Activated naive CD8-positive, alpha-beta T cell (primary cell): ENCODE results near the gene SYTL4.

Experiments used
- H3K27ac Mint-ChIP-seq: one replicate; pipeline ENCODE4 v1.8.0; 2021; ENCODE audit warnings: mixed read lengths
- H3K27me3 Mint-ChIP-seq: one replicate; pipeline ENCODE4 v1.8.0; 2021; ENCODE audit warnings: mixed read lengths
- H3K36me3 Mint-ChIP-seq: one replicate; pipeline ENCODE4 v1.8.0; 2021; ENCODE audit warnings: mixed read lengths
- H3K4me1 Mint-ChIP-seq: one replicate; pipeline ENCODE4 v1.8.0; 2021; ENCODE audit warnings: low read depth, mixed read lengths
- H3K4me3 Mint-ChIP-seq: one replicate; pipeline ENCODE4 v1.8.0; 2021; ENCODE audit warnings: mild to moderate bottlenecking, mixed read lengths
- H3K9me3 Mint-ChIP-seq: one replicate; pipeline ENCODE4 v1.8.0; 2021; ENCODE audit warnings: low read depth, mixed read lengths

SYTL4 gene

DNA sequence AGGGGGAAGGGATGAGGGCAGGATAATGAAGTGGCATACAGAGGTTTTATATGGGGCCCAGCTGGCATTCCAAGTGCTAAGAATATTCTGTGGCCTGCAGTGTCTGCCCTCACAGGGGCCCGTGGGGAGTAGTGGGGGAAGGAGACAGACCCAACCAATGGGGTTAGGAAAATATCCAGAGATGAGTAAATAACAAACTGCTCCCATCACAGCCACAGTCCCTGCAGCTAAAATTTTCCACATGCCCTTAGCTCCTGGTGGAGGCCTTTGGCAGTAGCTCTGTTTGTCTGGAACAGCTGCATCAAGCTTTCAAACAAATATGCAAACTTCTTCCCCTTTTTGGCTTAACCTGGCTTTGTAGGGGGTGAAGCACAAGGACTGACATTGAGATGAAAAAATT lies 84.8 kb downstream of the SYTL4 start:
- Mint-ChIP-seq H3K9me3 (no peaks in the 10 kb centered on the region), H3K4me1 (no peaks in the 10 kb centered on the region), H3K27me3 (peaks cover 1% of the 10 kb centered on the region), H3K36me3 (no peaks in the 10 kb centered on the region), H3K4me3 (no peak overlapping the region), H3K27ac (no peak overlapping the region)

DNA sequence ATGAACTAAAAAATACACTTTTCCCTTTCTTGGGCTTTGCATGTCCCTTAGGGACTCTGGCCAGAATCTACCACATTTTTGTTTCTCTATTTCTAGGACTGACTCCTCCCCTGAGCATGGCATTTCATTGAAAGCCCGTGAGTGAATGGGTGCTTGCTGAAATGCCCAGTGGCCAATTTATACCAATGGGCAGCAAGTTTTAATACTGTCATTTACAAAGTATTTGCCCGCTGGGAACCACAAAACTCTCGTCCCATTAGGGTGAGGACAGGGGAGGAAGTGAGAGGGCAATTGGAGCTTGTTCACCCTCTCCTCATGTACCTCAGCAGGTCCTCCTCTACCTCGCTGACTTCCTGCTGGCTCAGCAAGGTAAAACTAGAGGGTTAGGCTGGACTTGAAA lies 86.8 kb downstream of the SYTL4 start:
- Mint-ChIP-seq H3K4me3 (no peak overlapping the region), H3K36me3 (no peaks in the 10 kb centered on the region), H3K9me3 (no peaks in the 10 kb centered on the region), H3K27ac (no peak overlapping the region), H3K4me1 (no peaks in the 10 kb centered on the region), H3K27me3 (no peaks in the 10 kb centered on the region)

DNA sequence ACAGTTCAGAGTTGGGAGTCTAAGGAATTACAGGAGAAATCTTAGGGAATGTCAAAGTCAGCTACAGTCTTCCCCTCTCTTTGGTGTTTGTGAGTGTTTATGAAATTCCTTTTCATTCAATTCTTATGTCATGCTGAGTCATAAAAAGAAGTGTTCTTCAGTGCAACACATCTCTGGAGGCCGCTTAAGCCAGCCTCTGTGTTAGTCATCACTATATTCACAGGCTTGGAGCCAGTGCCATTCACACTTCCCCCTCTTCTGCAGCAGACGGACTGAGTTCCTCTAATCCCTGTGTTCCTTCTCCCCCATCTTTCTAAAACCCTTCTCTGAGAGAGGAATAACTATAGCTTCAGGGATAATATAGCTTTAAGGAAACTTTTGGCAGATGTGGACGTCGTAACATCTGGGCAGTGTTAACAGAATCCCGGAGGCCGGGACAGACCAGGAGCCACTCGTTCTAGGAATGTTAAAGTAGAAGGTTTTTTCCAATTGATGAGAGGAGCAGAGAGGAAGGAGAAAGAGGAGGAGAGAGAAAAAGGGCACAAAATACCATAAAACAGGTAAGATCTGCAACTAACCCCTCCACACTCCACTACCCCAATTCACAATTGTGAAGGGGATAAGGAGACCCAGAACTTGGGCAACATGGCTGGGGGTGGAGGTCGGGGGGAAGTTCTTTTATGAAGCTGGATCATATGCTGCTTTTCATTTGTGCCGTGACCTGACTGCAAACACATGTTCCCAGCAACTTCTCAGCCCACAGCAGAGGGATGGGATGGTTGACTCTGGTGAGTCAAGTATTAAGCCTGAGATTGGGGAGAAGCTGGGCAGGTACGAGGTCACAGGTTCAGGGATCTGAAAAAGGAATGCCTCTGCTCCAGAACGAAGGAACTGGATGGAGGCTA lies 87.7 kb downstream of the SYTL4 start, which contains the start of gene SRPX2:
Gene SRPX2 (plus strand): TSS at position 244 of the 905 bp plus-strand sequence. CDS start 2,124 bp downstream, outside the sequence.
- no peak within 1 kb of the TSS for H3K27ac Mint-ChIP-seq
- H3K9me3 Mint-ChIP-seq, result no peaks in the 10 kb centered on the region
- no peaks in the 10 kb centered on the region for H3K4me1 Mint-ChIP-seq
- no peak within 1 kb of the TSS for H3K4me3 Mint-ChIP-seq
- H3K27me3 Mint-ChIP-seq, result no peaks in the 10 kb centered on the region
- H3K36me3 Mint-ChIP-seq, result no peaks in the 10 kb centered on the region

DNA sequence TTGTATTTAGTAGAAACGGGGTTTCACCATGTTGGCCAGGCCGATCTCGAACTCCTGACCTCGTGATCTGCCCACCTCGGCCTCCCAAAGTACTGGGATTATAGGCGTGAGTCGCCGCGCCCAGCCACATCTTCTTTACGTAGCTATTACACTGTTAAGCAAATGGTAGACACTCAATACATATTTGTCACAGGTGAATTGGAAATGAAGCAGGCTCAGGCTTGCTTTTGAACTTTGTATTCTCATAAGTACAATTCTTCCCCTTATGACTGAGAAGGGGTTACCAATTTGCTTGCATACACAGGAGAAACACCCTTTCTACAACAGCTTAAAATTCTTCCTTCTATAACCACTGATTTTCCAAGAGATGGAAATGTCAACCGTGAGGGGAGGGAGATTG lies 88.7 kb downstream of the SYTL4 start:
- Mint-ChIP-seq H3K36me3 (no peaks in the 10 kb centered on the region), H3K9me3 (no peaks in the 10 kb centered on the region), H3K4me1 (no peaks in the 10 kb centered on the region), H3K4me3 (no peak overlapping the region), H3K27me3 (no peaks in the 10 kb centered on the region), H3K27ac (no peak overlapping the region)

DNA sequence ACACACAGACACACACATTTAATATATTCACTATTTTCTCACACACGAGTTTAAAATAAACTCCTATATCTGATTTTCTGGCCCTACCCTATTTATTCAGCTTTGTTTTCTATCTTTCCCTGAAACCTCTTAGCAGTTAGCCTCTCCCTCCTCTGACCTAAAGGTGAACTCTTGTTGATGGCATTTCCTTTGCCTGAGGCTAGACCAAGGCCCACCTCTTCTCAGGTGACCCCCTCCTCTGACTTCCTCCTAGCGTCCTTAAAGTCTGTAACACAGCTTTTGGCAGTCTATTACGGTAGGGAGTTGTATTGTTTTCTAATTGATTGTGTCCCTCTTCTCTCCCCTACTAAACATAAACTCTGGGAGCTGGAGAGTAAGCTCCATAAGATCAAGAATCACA lies 89.6 kb downstream of the SYTL4 start:
- H3K4me1 Mint-ChIP-seq, result peaks cover under 1% of the 10 kb centered on the region
- no peaks in the 10 kb centered on the region for H3K36me3 Mint-ChIP-seq
- no peaks in the 10 kb centered on the region for H3K27me3 Mint-ChIP-seq
- no peak overlapping the region for H3K27ac Mint-ChIP-seq
- H3K9me3 Mint-ChIP-seq, result no peaks in the 10 kb centered on the region
- H3K4me3 Mint-ChIP-seq, result no peak overlapping the region

DNA sequence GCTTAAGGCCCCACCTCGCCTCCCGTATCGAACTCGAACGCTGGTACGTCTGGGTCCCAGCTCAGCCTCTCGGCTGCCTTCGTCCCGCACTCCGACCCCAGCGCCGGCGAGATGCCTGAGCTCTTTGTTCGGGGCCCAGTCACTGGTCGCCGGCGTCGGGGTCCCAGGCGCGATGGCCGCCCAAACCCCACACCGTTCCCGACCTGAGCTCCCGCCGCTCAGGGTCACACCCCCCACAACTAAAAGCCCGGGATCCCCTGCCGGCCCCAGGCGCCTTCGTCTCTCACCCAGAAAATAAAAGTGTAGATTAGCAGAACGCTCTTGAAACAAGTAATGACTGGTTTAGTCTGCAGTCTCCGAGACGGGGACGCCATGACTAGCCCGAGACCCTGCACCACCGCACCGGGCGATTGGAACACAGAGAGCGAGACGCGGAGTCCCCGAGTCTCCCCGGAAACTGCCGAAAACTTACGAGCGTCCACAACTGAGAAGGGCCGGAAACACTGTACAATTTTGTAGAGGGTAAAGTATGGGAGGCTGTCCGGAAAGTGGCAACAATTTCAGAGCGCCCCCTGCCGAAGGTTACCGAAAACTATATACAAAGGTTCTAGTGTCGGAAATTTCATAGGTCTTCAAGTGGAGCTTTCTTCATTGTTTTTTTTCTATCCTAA lies 95.5 kb downstream of the SYTL4 start, which contains the start of gene TSPAN6:
Gene TSPAN6 (minus strand): TSS at position 486 of the 671 bp plus-strand sequence. CDS start 112 bp downstream, at position 374.
- peak within 1 kb of the TSS; percentile 89 for H3K27ac Mint-ChIP-seq

DNA sequence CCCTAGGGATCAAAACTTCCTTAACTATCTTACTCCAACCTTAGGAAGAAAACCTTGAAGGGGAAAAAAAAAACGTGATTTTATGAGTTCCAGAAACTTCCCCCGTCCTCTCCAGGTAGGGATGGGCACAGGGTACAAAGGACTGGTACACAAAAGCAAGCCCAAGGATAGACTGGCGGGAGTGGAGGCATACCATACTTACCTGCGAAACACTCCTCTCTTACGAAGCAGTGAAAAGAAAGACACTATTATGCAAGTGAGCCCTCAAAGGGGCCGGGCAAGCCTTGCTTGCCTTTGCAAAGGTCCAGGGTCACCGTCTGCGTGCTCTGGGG lies 96.0 kb downstream of the SYTL4 start:
- Mint-ChIP-seq H3K9me3 (no peaks in the 10 kb centered on the region), H3K27me3 (no peaks in the 10 kb centered on the region), H3K4me3 (peak overlapping the region; percentile 95), H3K27ac (no peak overlapping the region), H3K36me3 (no peaks in the 10 kb centered on the region), H3K4me1 (peaks cover 17% of the 10 kb centered on the region)

More for the DNA sequence above, 95.5 kb downstream of the SYTL4 start, which contains the start of gene TSPAN6:
- Mint-ChIP-seq H3K4me1 (peaks cover 17% of the 10 kb centered on the region), H3K27me3 (no peaks in the 10 kb centered on the region), H3K36me3 (no peaks in the 10 kb centered on the region), H3K4me3 (peak within 1 kb of the TSS; percentile 95), H3K9me3 (no peaks in the 10 kb centered on the region)

DNA sequence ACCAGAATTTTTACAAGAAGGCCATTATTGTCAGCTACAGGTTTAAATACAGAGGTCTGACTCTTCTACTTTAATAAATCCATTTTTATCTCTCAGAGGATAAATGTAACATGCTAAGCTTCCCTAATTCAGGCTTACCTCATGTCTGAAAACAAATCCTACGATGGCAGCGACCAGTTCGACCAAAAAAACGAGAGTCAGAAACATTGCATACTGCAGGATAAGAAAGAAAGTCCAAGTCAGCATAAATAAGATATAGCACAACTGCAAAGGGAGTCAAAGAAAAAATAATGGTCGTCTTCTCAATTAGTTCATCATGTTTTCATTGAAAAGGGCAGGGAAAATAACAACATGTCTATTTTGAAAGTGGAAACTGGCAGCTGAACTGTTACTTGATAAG lies 96.9 kb downstream of the SYTL4 start:
- no peak overlapping the region for H3K4me3 Mint-ChIP-seq
- H3K36me3 Mint-ChIP-seq, result peaks cover 2% of the 10 kb centered on the region
- H3K9me3 Mint-ChIP-seq, result no peaks in the 10 kb centered on the region
- no peak overlapping the region for H3K27ac Mint-ChIP-seq
- no peaks in the 10 kb centered on the region for H3K27me3 Mint-ChIP-seq
- H3K4me1 Mint-ChIP-seq, result peaks cover 17% of the 10 kb centered on the region

DNA sequence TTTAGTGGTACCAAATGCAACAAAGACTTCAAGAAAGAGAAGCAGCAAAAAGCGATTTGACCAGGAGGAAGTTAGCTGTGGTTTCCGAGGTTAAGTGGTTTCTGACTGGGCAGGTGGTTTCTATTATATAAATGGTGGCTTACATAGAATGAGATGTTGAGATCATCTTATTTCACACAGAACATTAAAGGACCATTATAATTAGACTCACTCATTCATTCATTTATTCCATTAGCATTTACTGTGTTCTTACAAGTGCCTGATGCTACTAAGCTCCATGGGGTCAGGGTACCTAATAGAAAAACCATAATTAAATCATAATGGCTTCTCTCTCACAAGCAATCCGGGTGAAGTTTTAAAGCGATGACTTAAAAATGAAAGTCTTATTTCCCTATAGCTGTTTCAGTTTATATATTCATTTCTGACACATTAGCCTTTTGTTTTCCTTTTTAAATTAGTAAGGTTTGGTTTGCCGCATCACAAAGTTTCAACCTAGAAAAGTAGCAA lies 105.9 kb downstream of the SYTL4 start:
- Mint-ChIP-seq H3K4me1 (peaks cover 9% of the 10 kb centered on the region), H3K27me3 (no peaks in the 10 kb centered on the region), H3K27ac (no peak overlapping the region), H3K9me3 (no peaks in the 10 kb centered on the region), H3K36me3 (peaks cover 2% of the 10 kb centered on the region), H3K4me3 (no peak overlapping the region)
